ENCODE results near the gene CHST9.

DNA sequence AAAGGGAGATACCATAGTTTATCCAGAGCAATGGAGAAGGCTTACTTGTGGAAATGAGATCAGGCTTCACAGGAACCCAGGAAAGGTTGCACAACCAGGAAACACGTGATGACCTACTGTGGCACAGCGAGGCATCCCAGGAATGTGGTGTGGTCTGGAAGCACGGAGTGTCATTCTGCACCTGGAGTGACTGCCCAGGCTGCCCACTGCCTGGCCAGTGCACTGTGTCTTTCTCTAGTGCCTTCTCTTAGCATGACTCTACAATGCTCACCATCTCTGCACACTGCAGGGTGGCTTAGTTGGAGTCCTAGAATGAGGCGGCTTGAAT, 48.9 kb downstream of the CHST9 start:
- TF ChIP-seq BRD9 (IDR thresholded peaks at IDR 0.05; ENCODE audit: low read depth, partially characterized antibody) (no peak), ZFX (CRISPR knock-in tag; IDR thresholded peaks at IDR 0.05) (no peak), PTBP1 (IDR thresholded peaks at IDR 0.05; ENCODE audit: low read depth, low read length) (no peak), SIRT6 (IDR thresholded peaks at IDR 0.05; ENCODE audit: low read depth, low read length) (no peak), ZNF277 (CRISPR knock-in tag; IDR thresholded peaks at IDR 0.05; ENCODE audit: borderline replicate concordance) (no peak), EP300 (IDR thresholded peaks at IDR 0.05; ENCODE audit: low read length) (no peak), POLR2A (conservative IDR thresholded peaks at IDR 0.05) (no peak), RNF219 (CRISPR knock-in tag; IDR thresholded peaks at IDR 0.05) (no peak), RAD21 (CRISPR knock-in tag; conservative IDR thresholded peaks at IDR 0.05 in 1 of 2, IDR thresholded peaks at IDR 0.05 in 1 of 2) (no peak)
- TF ChIP-seq, protein P1, sequence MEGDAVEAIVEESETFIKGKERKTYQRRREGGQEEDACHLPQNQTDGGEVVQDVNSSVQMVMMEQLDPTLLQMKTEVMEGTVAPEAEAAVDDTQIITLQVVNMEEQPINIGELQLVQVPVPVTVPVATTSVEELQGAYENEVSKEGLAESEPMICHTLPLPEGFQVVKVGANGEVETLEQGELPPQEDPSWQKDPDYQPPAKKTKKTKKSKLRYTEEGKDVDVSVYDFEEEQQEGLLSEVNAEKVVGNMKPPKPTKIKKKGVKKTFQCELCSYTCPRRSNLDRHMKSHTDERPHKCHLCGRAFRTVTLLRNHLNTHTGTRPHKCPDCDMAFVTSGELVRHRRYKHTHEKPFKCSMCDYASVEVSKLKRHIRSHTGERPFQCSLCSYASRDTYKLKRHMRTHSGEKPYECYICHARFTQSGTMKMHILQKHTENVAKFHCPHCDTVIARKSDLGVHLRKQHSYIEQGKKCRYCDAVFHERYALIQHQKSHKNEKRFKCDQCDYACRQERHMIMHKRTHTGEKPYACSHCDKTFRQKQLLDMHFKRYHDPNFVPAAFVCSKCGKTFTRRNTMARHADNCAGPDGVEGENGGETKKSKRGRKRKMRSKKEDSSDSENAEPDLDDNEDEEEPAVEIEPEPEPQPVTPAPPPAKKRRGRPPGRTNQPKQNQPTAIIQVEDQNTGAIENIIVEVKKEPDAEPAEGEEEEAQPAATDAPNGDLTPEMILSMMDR (IDR thresholded peaks at IDR 0.05 in 2 of 3, conservative IDR thresholded peaks at IDR 0.05 in 1 of 3; ENCODE audit: insufficient read depth in 2 of 3, low read depth in 1 of 3, low read length in 3 of 3), result no peak
